H1 (cell line): Measurements from ENCODE around the gene ABHD17B. TPM values are rescaled to one million over a fixed set of nuclear protein-coding genes. Genes with fewer than 3 reads are reported as not detected.

ENCODE experiments used
- CTCF ChIA-PET: fragments of 300-600 bp; sonication (Branson Sonifier 250); formaldehyde crosslinking; loops from one replicate; lab custom pipeline; 2021; ENCODE audit not compliant: partially characterized antibody; lab: Charles Lee
- POLR2A ChIA-PET: fragments of 300-600 bp; sonication (Branson Sonifier 250); formaldehyde crosslinking; loops from one replicate; lab custom pipeline; 2021; ENCODE audit warnings: inconsistent platforms; ENCODE audit not compliant: partially characterized antibody; lab: Charles Lee
- DNase-seq, 2 experiments: peaks; one replicate each; pipeline versions ENCODE4 v3.0.0 to v3.0.0-alpha.2; 2010 to 2022; ENCODE audit warnings: low spot score in 2 of 2, low read depth in 1 of 2, mixed read lengths in 1 of 2
- FAIRE-seq: peaks from 2 replicates; lab custom pipeline; 2011; peaks lifted over from hg19 to GRCh38; lab: Jason Lieb, UNC
- H2AFZ ChIP-seq: 2 replicates; pipeline ENCODE4 v1.8.1; 2012; ENCODE audit warnings: low read length, inconsistent platforms
- H2AK5ac ChIP-seq: 2 replicates; pipeline ENCODE4 v1.6.1; 2013; ENCODE audit warnings: low read depth, low read length
- H2BK120ac ChIP-seq: replicated peaks from 2 replicates; pipeline ENCODE3; 2013; ENCODE audit warnings: low read depth, low read length, inconsistent platforms
- H2BK12ac ChIP-seq: 2 replicates; pipeline ENCODE4 v1.6.1; 2013; ENCODE audit warnings: low read depth, low read length
- H2BK15ac ChIP-seq: 2 replicates; pipeline ENCODE4 v1.6.1; 2013; ENCODE audit warnings: low read length
- H2BK20ac ChIP-seq: 2 replicates; pipeline ENCODE4 v1.6.1; 2013; ENCODE audit warnings: low read length
- H2BK5ac ChIP-seq: 2 replicates; pipeline ENCODE4 v1.6.1; 2013; ENCODE audit warnings: low read depth, low read length
- H3K14ac ChIP-seq: 2 replicates; pipeline ENCODE4 v1.6.1; 2013; ENCODE audit warnings: inconsistent platforms; ENCODE audit not compliant: insufficient read length
- H3K18ac ChIP-seq: 2 replicates; pipeline ENCODE4 v1.6.1; 2013; ENCODE audit warnings: low read length; ENCODE audit errors: extremely low read depth
- H3K23ac ChIP-seq: 2 replicates; pipeline ENCODE4 v1.6.1; 2013; ENCODE audit warnings: inconsistent platforms; ENCODE audit not compliant: insufficient read length
- H3K23me2 ChIP-seq: 2 replicates; pipeline ENCODE4 v1.6.1; 2013; ENCODE audit warnings: low read depth, low read length
- H3K27ac ChIP-seq: 2 replicates; pipeline ENCODE4 v1.6.1; 2011; ENCODE audit warnings: low read depth, low read length, inconsistent platforms
- H3K27me3 ChIP-seq, 4 experiments: replicated peaks in 1 of 4; 1 replicate in 1 of 4; 2 replicates in 3 of 4; pipeline versions ENCODE4 v1.6.1 to v1.8.1; 2011 to 2013; ENCODE audit warnings: low read length in 3 of 4, mild to moderate bottlenecking in 3 of 4, inconsistent platforms in 2 of 4, mixed read lengths in 2 of 4, moderate library complexity in 1 of 4; ENCODE audit not compliant: control insufficient read depth in 3 of 4, insufficient read depth in 3 of 4; ENCODE audit errors: extremely low read depth in 1 of 4
- H3K36me3 ChIP-seq, 4 experiments: 2 replicates each; pipeline versions ENCODE4 v1.6.1 to v1.8.1; 2011 to 2013; ENCODE audit warnings: mild to moderate bottlenecking in 4 of 4, low read length in 3 of 4, moderate library complexity in 2 of 4, control low read depth in 1 of 4, inconsistent platforms in 1 of 4; ENCODE audit not compliant: insufficient read depth in 4 of 4, control insufficient read depth in 2 of 4
- H3K4ac ChIP-seq: replicated peaks from 2 replicates; pipeline ENCODE3; 2013; ENCODE audit warnings: low read length, low read depth, mixed read lengths, inconsistent platforms; ENCODE audit not compliant: insufficient read length
- H3K4me1 ChIP-seq, 4 experiments: replicated peaks in 1 of 4; 1 replicate in 1 of 4; 2 replicates in 3 of 4; pipeline versions ENCODE4 v1.6.1 to v1.8.1; 2011 to 2013; ENCODE audit warnings: low read length in 3 of 4, inconsistent platforms in 2 of 4, mixed read lengths in 1 of 4; ENCODE audit not compliant: insufficient read depth in 4 of 4, control insufficient read depth in 3 of 4
- H3K4me2 ChIP-seq, 2 experiments: 2 replicates each; pipeline versions ENCODE4 v1.6.1 to v1.8.1; 2011 to 2013; ENCODE audit warnings: low read depth in 2 of 2, low read length in 2 of 2, control low read depth in 1 of 2, inconsistent platforms in 1 of 2, mild to moderate bottlenecking in 1 of 2; ENCODE audit not compliant: insufficient read depth in 1 of 2
- H3K4me3 ChIP-seq, 4 experiments: fragments of 200-600, 300-600 bp in 1 of 4; sonication (generic), shearing (Covaris generic), sonication (Bioruptor Twin) in 1 of 4; 2 replicates each; pipeline versions ENCODE4 v1.5.1 to v1.8.1; 2011 to 2016; ENCODE audit warnings: low read length in 4 of 4, low read depth in 3 of 4, control low read depth in 2 of 4, inconsistent platforms in 2 of 4, mild to moderate bottlenecking in 2 of 4, mixed read lengths in 1 of 4, moderate library complexity in 1 of 4; ENCODE audit not compliant: insufficient read depth in 2 of 4; ENCODE audit errors: extremely low read depth in 1 of 4
- H3K56ac ChIP-seq: replicated peaks from 2 replicates; pipeline ENCODE3; 2013; ENCODE audit warnings: low read depth, mild to moderate bottlenecking, mixed read lengths, low read length, inconsistent platforms; ENCODE audit not compliant: insufficient read length
- H3K79me1 ChIP-seq: 2 replicates; pipeline ENCODE4 v1.6.1; 2013; ENCODE audit warnings: low read depth, low read length, control low read depth
- H3K79me2 ChIP-seq, 2 experiments: 2 replicates each; pipeline versions ENCODE4 v1.6.1 to v1.8.1; 2012 to 2013; ENCODE audit warnings: low read length in 2 of 2, mild to moderate bottlenecking in 2 of 2, inconsistent platforms in 1 of 2; ENCODE audit not compliant: insufficient read depth in 2 of 2, control insufficient read depth in 1 of 2
- H3K9ac ChIP-seq, 4 experiments: replicated peaks in 1 of 4; 1 replicate in 1 of 4; 2 replicates in 3 of 4; pipeline versions ENCODE4 v1.6.1 to v1.8.1; 2011 to 2013; ENCODE audit warnings: low read depth in 3 of 4, low read length in 3 of 4, control low read depth in 2 of 4, mild to moderate bottlenecking in 2 of 4, moderate library complexity in 2 of 4, inconsistent platforms in 1 of 4; ENCODE audit errors: extremely low read depth in 1 of 4
- H3K9me3 ChIP-seq, 2 experiments: 2 replicates each; pipeline versions ENCODE4 v1.6.1 to v1.8.1; 2012 to 2013; ENCODE audit warnings: mild to moderate bottlenecking in 2 of 2, moderate library complexity in 2 of 2, control low read depth in 1 of 2, inconsistent platforms in 1 of 2, low read depth in 1 of 2, low read length in 1 of 2, mixed read lengths in 1 of 2; ENCODE audit not compliant: insufficient read depth in 2 of 2
- H4K20me1 ChIP-seq, 2 experiments: replicated peaks in 1 of 2; 2 replicates each; pipeline versions ENCODE3 to v1.8.1; 2011 to 2013; ENCODE audit warnings: inconsistent platforms in 2 of 2, low read length in 2 of 2, mild to moderate bottlenecking in 1 of 2; ENCODE audit not compliant: insufficient read depth in 2 of 2, control insufficient read depth in 1 of 2
- H4K5ac ChIP-seq: 2 replicates; pipeline ENCODE4 v1.6.1; 2013; ENCODE audit warnings: low read length, low read depth, mixed read lengths, inconsistent platforms; ENCODE audit not compliant: insufficient read length
- H4K8ac ChIP-seq: 2 replicates; pipeline ENCODE4 v1.8.0; 2013; ENCODE audit warnings: mild to moderate bottlenecking, moderate library complexity, low read length, inconsistent platforms; ENCODE audit not compliant: insufficient read depth; ENCODE audit errors: extremely low read depth
- H4K91ac ChIP-seq: replicated peaks from 2 replicates; pipeline ENCODE3; 2013; ENCODE audit warnings: low read length, mixed read lengths, inconsistent platforms; ENCODE audit not compliant: insufficient read length
- CTBP2 ChIP-seq: IDR thresholded peaks from 2 replicates; pipeline ENCODE4 v1.7.0; 2011; ENCODE audit warnings: borderline replicate concordance, mild to moderate bottlenecking, moderate library complexity, mixed read lengths, low read length; ENCODE audit not compliant: insufficient read depth, insufficient read length
- SIRT6 ChIP-seq: IDR thresholded peaks from one replicate; pipeline ENCODE4 v1.7.1; 2012; ENCODE audit warnings: low read length, inconsistent platforms
- WGBS, 2 experiments: shearing (Covaris generic) in 1 of 2; methylation state at CpG; one replicate each; pipeline versions ENCODE4 v1.1.6 to v1.1.7; 2013 to 2015; ENCODE audit warnings: low lambda C conversion rate in 2 of 2, mixed read lengths in 2 of 2, inconsistent platforms in 1 of 2, low coverage in 1 of 2, missing lambda C conversion rate in 1 of 2; ENCODE audit not compliant: insufficient replicate concordance in 2 of 2, insufficient coverage in 1 of 2, insufficient read length in 1 of 2; ENCODE audit errors: extremely low coverage in 1 of 2, missing lambda C conversion rate in 1 of 2; 5-methylcytosine and 5-hydroxymethylcytosine counted together
- polyA plus RNA-seq, 7 experiments: library from polyadenylated mRNA; depleted of rRNA in 3 of 7; stranded (reverse) in 5 of 7; unstranded in 2 of 7; fragments of >200 nt in 5 of 7; fragments of 200-250 nt in 2 of 7; gene quantifications; 1 replicate in 5 of 7; 2 replicates in 1 of 7; 4 replicates in 1 of 7; pipeline versions ENCODE4 v1.2.1 to v1.2.3, GENCODE V29; 2011 to 2013; ENCODE audit warnings: missing spikeins in 2 of 7, mixed read lengths in 2 of 7
- total RNA-seq: library from RNA; stranded (reverse); fragmentation: NEBNext Ultra II Directional; extraction: Animal tissue kit (Norgen Biotek cat#: 25700); gene quantifications from 2 replicates; pipeline ENCODE4 v1.2.1, GENCODE V29; 2021

ABHD17B gene
- total and polyA plus RNA-seq, 2 of the 8 experiments (the other 6 are each of a cell fraction or from before 2014, with no cell fraction given) = 37.2 to 60.8 TPM

DNA sequence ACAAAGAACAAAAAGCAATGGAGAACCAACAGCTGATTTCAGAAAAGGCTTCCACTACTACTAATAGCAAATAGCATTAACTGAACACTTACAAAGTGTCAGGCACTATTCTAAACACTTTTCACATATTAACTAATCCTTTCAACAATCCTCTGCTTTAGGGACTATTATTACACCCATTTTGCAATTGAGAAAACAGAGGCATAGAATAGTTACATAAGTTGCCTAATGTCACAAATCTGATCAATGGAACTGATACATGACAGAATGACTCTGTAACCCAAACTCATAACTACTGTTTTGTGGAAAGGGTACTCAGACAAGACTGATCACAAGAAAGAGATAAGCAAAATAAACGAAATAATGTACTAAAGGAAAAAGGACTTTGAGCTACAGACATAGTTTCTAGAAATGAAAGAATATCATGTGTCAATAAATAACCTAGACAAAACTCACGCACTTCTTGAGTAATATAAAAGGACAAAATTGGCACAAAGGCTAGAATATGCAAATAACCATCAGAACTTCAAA, 31.3 kb downstream of the ABHD17B start:
- no peak overlapping the region for H2BK20ac ChIP-seq
- POLR2A ChIA-PET = interaction anchor here (1.5 kb wide), 1 partner anchor 17 kb away, joined by 3 read pairs; no protein-coding TSS in a partner anchor
- no peak overlapping the region for H3K4ac ChIP-seq
- no peaks in the 10 kb centered on the region for H3K23me2 ChIP-seq
- H2AFZ ChIP-seq = no peak overlapping the region
- H3K9ac ChIP-seq = no peak overlapping the region
- H3K36me3 ChIP-seq = peaks cover 0 to 9% (median 2%) of the 10 kb centered on the region in 4 experiments; a peak in 4 of 8 replicates
- H3K27me3 ChIP-seq = no peaks in the 10 kb centered on the region
- H2BK120ac ChIP-seq = no peak overlapping the region
- no peak overlapping the region for H4K8ac ChIP-seq
- no peak overlapping the region for H2BK5ac ChIP-seq
- WGBS, 2 experiments = 93% methylated on average over 2 of the region's 2 CpGs; no CpG with 5 or more reads in 1 of the 2 experiments
- H2BK12ac ChIP-seq = no peak overlapping the region
- H3K79me2 ChIP-seq = peaks cover 25 to 99% of the 10 kb centered on the region in 2 experiments; a peak in 3 of 4 replicates
- no peak overlapping the region for H3K56ac ChIP-seq
- H3K4me3 ChIP-seq = no peak overlapping the region
- H2BK15ac ChIP-seq = no peak overlapping the region
- FAIRE-seq (no peak), DNase-seq (no peak)
- H3K23ac ChIP-seq = no peak overlapping the region
- H4K20me1 ChIP-seq = peaks cover 13 to 16% of the 10 kb centered on the region in 2 experiments
- no peak overlapping the region for H4K5ac ChIP-seq
- no peak overlapping the region for H2AK5ac ChIP-seq
- CTCF ChIA-PET = no interaction called here
- no peak overlapping the region for H3K4me2 ChIP-seq
- H3K9me3 ChIP-seq = 0 out of 4 replicates have a peak, but pooled peaks cover 0 to 5% of the 10 kb centered on the region in 2 experiments
- no peak overlapping the region for H4K91ac ChIP-seq
- no peaks in the 10 kb centered on the region; a peak in 2 of 7 replicates for H3K4me1 ChIP-seq
- TF ChIP-seq CTBP2 (no peak), SIRT6 (no peak)
- no peak overlapping the region for H3K14ac ChIP-seq
- H3K27ac ChIP-seq = no peak overlapping the region
- no peak overlapping the region for H3K18ac ChIP-seq
- no peaks in the 10 kb centered on the region for H3K79me1 ChIP-seq
